Vagina (tissue), 2 donors: ENCODE measurements around the gene CRX. TPM values are rescaled to one million over a fixed set of nuclear protein-coding genes. Genes with fewer than 3 reads are reported as not detected.
"Not testable (repeated sequence)": the region's sequence is repeated elsewhere in the genome, so short reads cannot be mapped to it uniquely, and the experiment has no call there.

ENCODE experiments used
- DNase-seq, 2 donors: peaks; one replicate each; pipeline ENCODE4 v3.0.0-alpha.2; 2017; ENCODE audit errors: extremely low spot score in 2 of 2
- H3K27ac ChIP-seq: fragments of 200-600 bp; sonication (generic); one replicate; pipeline ENCODE4 v1.5.1; 2019
- H3K27me3 ChIP-seq: fragments of 200-600 bp; sonication (generic); one replicate; pipeline ENCODE4 v1.5.1; 2019
- H3K36me3 ChIP-seq, 2 donors: fragments of 200-600 bp; sonication (generic); one replicate each; pipeline ENCODE4 v1.5.1; 2017 to 2019
- H3K4me1 ChIP-seq: fragments of 200-600 bp; sonication (generic); one replicate; pipeline ENCODE4 v1.5.1; 2019
- H3K4me3 ChIP-seq, 2 donors: fragments of 200-600 bp; sonication (generic); 1 replicate in 1 of 2; 2 replicates in 1 of 2; pipeline ENCODE4 v1.5.1; 2016 to 2019
- H3K9me3 ChIP-seq: fragments of 200-600 bp; sonication (generic); one replicate; pipeline ENCODE4 v1.5.1; 2019
- CTCF ChIP-seq, 3 experiments: fragments of 450-650 bp in 2 of 3; fragments of 200-600 bp in 1 of 3; sonication (generic) in 1 of 3; IDR thresholded peaks; one replicate each; pipeline ENCODE4 v1.5.1; 2017 to 2019; ENCODE audit warnings: antibody characterized with exemption in 3 of 3, mild to moderate bottlenecking in 2 of 3, moderate library complexity in 2 of 3
- POLR2A ChIP-seq, 2 donors: fragments of 450-650 bp; IDR thresholded peaks; one replicate each; pipeline ENCODE4 v1.6.1; 2017; ENCODE audit warnings: antibody characterized with exemption in 2 of 2, mild to moderate bottlenecking in 2 of 2, moderate library complexity in 2 of 2
- POLR2AphosphoS5 ChIP-seq, 2 donors: sonication (generic); formaldehyde crosslinking; IDR thresholded peaks; one replicate each; pipeline ENCODE4 v1.9.0; 2017; ENCODE audit warnings: antibody characterized with exemption in 2 of 2, mild to moderate bottlenecking in 2 of 2, low read depth in 1 of 2; ENCODE audit not compliant: insufficient read depth in 1 of 2
- intact Hi-C: fragments of 100-400 bp; cut with DNase I; formaldehyde crosslinking; loops from one replicate; pipeline ENCODE4 v1.15.1; 2023
- total RNA-seq: library from RNA; depleted of rRNA; stranded (reverse); fragments of >200 nt; gene quantifications from one replicate; pipeline ENCODE4 v1.2.3, GENCODE V29; 2016

The CRX gene
- total RNA-seq: not detected

GRCh38 chr19:47821460-47822020, at the start of gene CRX:
TSS of gene CRX (plus strand) at chr19:47821937. CDS start at chr19:47834444, 12,507 bp downstream.
- H3K36me3 ChIP-seq: no peaks in the 10 kb centered on the region
- no peaks in the 10 kb centered on the region for H3K4me1 ChIP-seq
- H3K27me3 ChIP-seq: no peaks in the 10 kb centered on the region
- no peak for DNase-seq
- TF ChIP-seq POLR2A (IDR thresholded peaks at IDR 0.05) (no peak), CTCF (IDR thresholded peaks at IDR 0.05) (no peak), POLR2AphosphoS5 (IDR thresholded peaks at IDR 0.05; ENCODE audit: insufficient read depth in 1 of 2, low read depth in 1 of 2) (no peak)
- H3K4me3 ChIP-seq: no peak within 1 kb of the TSS
- H3K9me3 ChIP-seq: no peaks in the 10 kb centered on the region
- intact Hi-C loops: loop anchor here (1.0 kb wide), 1 partner anchor 42 kb away; no protein-coding TSS in a partner anchor
- H3K27ac ChIP-seq: no peak within 1 kb of the TSS

GRCh38 chr19:47776568-47776967, 45.2 kb upstream of the CRX start:
- Histone ChIP-seq H3K27me3 (no peaks in the 10 kb centered on the region), H3K27ac (peak overlapping the region; percentile 99), H3K4me1 (peaks cover 38% of the 10 kb centered on the region), H3K36me3 (peaks cover 0 to 9% of the 10 kb centered on the region in 2 donors), H3K4me3 (no peak overlapping the region), H3K9me3 (no peaks in the 10 kb centered on the region)
- DNase-seq: no peak
- intact Hi-C loops: no loop called here
- peak in 1 of 2 donors; percentile 76 for TF ChIP-seq POLR2AphosphoS5 (IDR thresholded peaks at IDR 0.05; ENCODE audit: insufficient read depth in 1 of 2, low read depth in 1 of 2)
- TF ChIP-seq CTCF (IDR thresholded peaks at IDR 0.05): no peak

- Histone ChIP-seq H3K4me1 (peaks cover 46% of the 10 kb centered on the region), H3K36me3 (peaks cover 0 to 10% of the 10 kb centered on the region in 2 donors), H3K27ac (peak overlapping the region; percentile 99), H3K4me3 (peak overlapping the region; percentile 86)
- H3K9me3 ChIP-seq, H3K27me3 ChIP-seq, intact Hi-C loops, DNase-seq: not testable (repeated sequence)
Measured at GRCh38 chr19:47777245-47778048, 44.3 kb upstream of the CRX start.

GRCh38 chr19:47778049-47778953, 43.4 kb upstream of the CRX start, which contains the start of gene SELENOW:
TSS of gene SELENOW (plus strand) at chr19:47778703. CDS start at chr19:47778786, 83 bp downstream.
- H3K36me3 ChIP-seq: peaks cover 0 to 15% of the 10 kb centered on the region in 2 donors
- intact Hi-C loops: no loop called here
- DNase-seq: no peak
- peak; percentile 89 to 99 for TF ChIP-seq POLR2AphosphoS5 (IDR thresholded peaks at IDR 0.05; ENCODE audit: insufficient read depth in 1 of 2, low read depth in 1 of 2)
- TF ChIP-seq CTCF (IDR thresholded peaks at IDR 0.05): no peak
- peak in 1 of 2 donors; percentile 95 for TF ChIP-seq POLR2A (IDR thresholded peaks at IDR 0.05)
- peak within 1 kb of the TSS; percentile 86 for H3K4me3 ChIP-seq
- H3K9me3 ChIP-seq: no peaks in the 10 kb centered on the region
- peaks cover 47% of the 10 kb centered on the region for H3K4me1 ChIP-seq
- no peaks in the 10 kb centered on the region for H3K27me3 ChIP-seq
- H3K27ac ChIP-seq: peak within 1 kb of the TSS; percentile 99

- no peaks in the 10 kb centered on the region for H3K9me3 ChIP-seq
- H3K27me3 ChIP-seq: no peaks in the 10 kb centered on the region
- DNase-seq: no peak
- no peak for TF ChIP-seq POLR2AphosphoS5 (IDR thresholded peaks at IDR 0.05; ENCODE audit: insufficient read depth in 1 of 2, low read depth in 1 of 2)
- TF ChIP-seq CTCF (IDR thresholded peaks at IDR 0.05): no peak
- no peak for TF ChIP-seq POLR2A (IDR thresholded peaks at IDR 0.05)
- peaks cover 0 to 22% of the 10 kb centered on the region in 2 donors for H3K36me3 ChIP-seq
- peak overlapping the region; percentile 86 for H3K4me3 ChIP-seq
- H3K27ac ChIP-seq: peak overlapping the region; percentile 99
- H3K4me1 ChIP-seq: peaks cover 47% of the 10 kb centered on the region
- intact Hi-C loops: no loop called here
Measured at GRCh38 chr19:47778954-47779351, 42.8 kb upstream of the CRX start.
